ENCODE data around the gene KCTD1. TPM values are rescaled to one million over a fixed set of nuclear protein-coding genes. Genes with fewer than 3 reads are reported as not detected.

Gene KCTD1
- total and polyA plus RNA-seq, 2 donors from 2014 or later, result 48.5 to 83.7 TPM

DNA sequence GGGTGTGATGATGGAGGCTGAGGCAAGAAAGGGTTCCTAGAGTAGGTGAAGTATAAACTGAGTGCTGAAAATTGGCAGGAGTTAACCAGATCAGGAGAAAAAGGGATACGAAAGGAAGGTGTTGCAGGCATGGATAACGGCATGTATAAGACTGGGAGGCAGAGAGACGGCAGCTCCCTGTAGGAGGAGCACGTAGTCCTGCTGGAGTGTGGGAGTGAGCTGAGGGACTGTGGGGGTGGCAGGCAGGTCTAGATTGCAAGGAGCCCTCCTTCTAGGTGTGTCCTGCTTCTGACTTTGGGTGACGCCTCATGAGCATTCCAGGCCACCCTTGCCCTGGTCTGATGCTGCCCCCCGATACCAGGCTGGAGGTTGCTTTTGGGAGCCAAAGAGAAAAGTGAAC, 36.4 kb upstream of the KCTD1 start:
- TF ChIP-seq, protein P1, sequence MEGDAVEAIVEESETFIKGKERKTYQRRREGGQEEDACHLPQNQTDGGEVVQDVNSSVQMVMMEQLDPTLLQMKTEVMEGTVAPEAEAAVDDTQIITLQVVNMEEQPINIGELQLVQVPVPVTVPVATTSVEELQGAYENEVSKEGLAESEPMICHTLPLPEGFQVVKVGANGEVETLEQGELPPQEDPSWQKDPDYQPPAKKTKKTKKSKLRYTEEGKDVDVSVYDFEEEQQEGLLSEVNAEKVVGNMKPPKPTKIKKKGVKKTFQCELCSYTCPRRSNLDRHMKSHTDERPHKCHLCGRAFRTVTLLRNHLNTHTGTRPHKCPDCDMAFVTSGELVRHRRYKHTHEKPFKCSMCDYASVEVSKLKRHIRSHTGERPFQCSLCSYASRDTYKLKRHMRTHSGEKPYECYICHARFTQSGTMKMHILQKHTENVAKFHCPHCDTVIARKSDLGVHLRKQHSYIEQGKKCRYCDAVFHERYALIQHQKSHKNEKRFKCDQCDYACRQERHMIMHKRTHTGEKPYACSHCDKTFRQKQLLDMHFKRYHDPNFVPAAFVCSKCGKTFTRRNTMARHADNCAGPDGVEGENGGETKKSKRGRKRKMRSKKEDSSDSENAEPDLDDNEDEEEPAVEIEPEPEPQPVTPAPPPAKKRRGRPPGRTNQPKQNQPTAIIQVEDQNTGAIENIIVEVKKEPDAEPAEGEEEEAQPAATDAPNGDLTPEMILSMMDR (IDR thresholded peaks at IDR 0.05; ENCODE audit: borderline replicate concordance, extremely low read depth, insufficient read depth), result no peak
- Histone ChIP-seq H3K4me1 (ENCODE audit: control insufficient read depth in 2 of 3, insufficient read depth in 2 of 3, low read depth in 1 of 3, low read length in 3 of 3) (no peaks in the 10 kb centered on the region), H3K27me3 (ENCODE audit: control insufficient read depth, insufficient read depth, low read length) (no peaks in the 10 kb centered on the region), H3K27ac (ENCODE audit: low read depth in 2 of 2, low read length in 2 of 2) (no peak overlapping the region), H3K4me3 (ENCODE audit: low read length in 3 of 3) (no peak overlapping the region), H3K36me3 (ENCODE audit: control insufficient read depth in 2 of 3, insufficient read depth in 3 of 3, low read length in 3 of 3) (no peaks in the 10 kb centered on the region), H3K9me3 (ENCODE audit: control insufficient read depth in 2 of 3, insufficient read depth in 1 of 3, low read length in 3 of 3) (peaks cover 0 to 8% (median 0%) of the 10 kb centered on the region in 3 donors), H3K9ac (ENCODE audit: low read length in 3 of 3) (no peak overlapping the region)
- no peak for DNase-seq
- intact Hi-C loops (cut with DNase I), result no loop called here
- no peak for FAIRE-seq

DNA sequence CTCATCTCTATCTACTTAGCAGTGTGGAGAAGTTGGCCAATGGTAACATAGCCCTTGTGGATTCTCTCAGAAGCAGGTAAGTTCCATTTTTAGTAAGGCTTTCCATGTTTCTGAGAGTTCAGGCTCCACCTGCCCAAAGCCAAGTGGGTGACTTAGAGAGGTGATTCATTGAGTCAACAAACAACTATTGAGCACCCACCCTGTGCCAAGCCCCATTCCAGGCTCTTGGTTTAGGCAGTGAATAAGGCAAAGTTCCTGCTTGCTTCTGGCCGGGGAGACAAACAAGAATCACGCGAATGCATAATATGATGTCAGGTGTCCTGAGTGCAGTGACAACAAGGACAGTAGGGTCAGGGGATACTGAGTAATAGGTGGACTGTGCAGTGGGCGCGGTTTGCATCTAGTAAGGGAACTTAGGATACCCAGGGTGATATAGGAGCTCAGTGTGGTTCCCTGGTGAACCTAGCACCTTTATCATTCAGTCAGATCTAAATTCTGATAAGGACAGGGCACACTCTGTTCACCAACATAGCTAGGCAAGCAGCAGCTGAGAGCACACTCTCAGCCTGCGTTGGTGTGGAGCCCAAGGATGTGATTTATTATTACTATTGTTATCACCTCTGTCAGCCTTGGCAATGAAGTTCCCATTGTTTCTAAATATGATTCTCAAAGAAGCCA, 31.7 kb upstream of the KCTD1 start:
- TF ChIP-seq, protein P1 (IDR thresholded peaks at IDR 0.05; ENCODE audit: borderline replicate concordance, extremely low read depth, insufficient read depth), result no peak
- no peaks in the 10 kb centered on the region for H3K27me3 ChIP-seq (ENCODE audit: control insufficient read depth, insufficient read depth, low read length)
- FAIRE-seq, result no peak
- H3K4me1 ChIP-seq (ENCODE audit: control insufficient read depth in 2 of 3, insufficient read depth in 2 of 3, low read depth in 1 of 3, low read length in 3 of 3), result peaks cover 0 to 3% (median 0%) of the 10 kb centered on the region in 3 donors
- H3K9ac ChIP-seq (ENCODE audit: low read length in 3 of 3), result no peak overlapping the region
- intact Hi-C loops (cut with DNase I), result no loop called here
- H3K27ac ChIP-seq (ENCODE audit: low read depth in 2 of 2, low read length in 2 of 2), result no peak overlapping the region
- no peak overlapping the region for H3K4me3 ChIP-seq (ENCODE audit: low read length in 3 of 3)
- no peak for DNase-seq
- no peaks in the 10 kb centered on the region for H3K36me3 ChIP-seq (ENCODE audit: control insufficient read depth in 2 of 3, insufficient read depth in 3 of 3, low read length in 3 of 3)
- H3K9me3 ChIP-seq (ENCODE audit: control insufficient read depth in 2 of 3, insufficient read depth in 1 of 3, low read length in 3 of 3), result no peaks in the 10 kb centered on the region

DNA sequence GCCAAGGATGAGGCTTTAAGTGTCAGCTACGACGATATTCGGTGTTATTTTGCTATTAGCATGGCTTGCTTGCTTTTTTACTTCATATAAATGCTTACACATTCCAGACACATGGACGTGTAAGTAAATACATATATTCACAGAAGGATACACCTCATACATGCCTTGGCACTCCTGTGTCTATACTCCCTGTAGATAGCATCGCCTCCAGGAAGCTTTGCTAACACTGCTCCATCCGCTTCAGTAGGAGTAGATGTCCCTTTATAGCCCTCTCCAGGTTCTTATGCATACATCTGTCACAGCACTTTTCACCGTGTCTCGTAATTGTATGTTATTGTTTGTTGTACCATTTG, 27.5 kb upstream of the KCTD1 start:
- no peak for FAIRE-seq
- intact Hi-C loops (cut with DNase I), result no loop called here
- H3K27ac ChIP-seq (ENCODE audit: low read depth in 2 of 2, low read length in 2 of 2), result no peak overlapping the region
- H3K9ac ChIP-seq (ENCODE audit: low read length in 3 of 3), result no peak overlapping the region
- H3K36me3 ChIP-seq (ENCODE audit: control insufficient read depth in 2 of 3, insufficient read depth in 3 of 3, low read length in 3 of 3), result no peaks in the 10 kb centered on the region
- H3K4me1 ChIP-seq (ENCODE audit: control insufficient read depth in 2 of 3, insufficient read depth in 2 of 3, low read depth in 1 of 3, low read length in 3 of 3), result peaks cover 0 to 3% (median 0%) of the 10 kb centered on the region in 3 donors
- H3K4me3 ChIP-seq (ENCODE audit: low read length in 3 of 3), result peak overlapping the region in 2 of 3 donors; percentile 60 to 67
- H3K9me3 ChIP-seq (ENCODE audit: control insufficient read depth in 2 of 3, insufficient read depth in 1 of 3, low read length in 3 of 3), result no peaks in the 10 kb centered on the region
- TF ChIP-seq, protein P1 (IDR thresholded peaks at IDR 0.05; ENCODE audit: borderline replicate concordance, extremely low read depth, insufficient read depth), result no peak
- no peaks in the 10 kb centered on the region for H3K27me3 ChIP-seq (ENCODE audit: control insufficient read depth, insufficient read depth, low read length)
- DNase-seq, result no peak

All from kidney (tissue), 14 donors.